Kidney epithelial cell (primary cell): Measurements from ENCODE around the gene HNF1B. TPM values are rescaled to one million over a fixed set of nuclear protein-coding genes. Genes with fewer than 3 reads are reported as not detected.

Experiments
- DNase-seq: peaks from one replicate; pipeline ENCODE4 v3.0.0-alpha.2; 2010; ENCODE audit warnings: low read depth
- H3K27me3 ChIP-seq: 2 replicates; pipeline ENCODE4 v1.6.0; 2011; ENCODE audit warnings: low read length; ENCODE audit not compliant: control insufficient read depth, insufficient read depth
- H3K36me3 ChIP-seq: 2 replicates; pipeline ENCODE4 v1.5.1; 2011; ENCODE audit warnings: low read length; ENCODE audit not compliant: control insufficient read depth, insufficient read depth
- H3K4me3 ChIP-seq: 2 replicates; pipeline ENCODE4 v1.5.1; 2011; ENCODE audit warnings: low read depth, mild to moderate bottlenecking, control low read depth, low read length
- CTCF ChIP-seq: IDR thresholded peaks from 2 replicates; pipeline ENCODE4 v1.5.1; 2011; ENCODE audit warnings: mild to moderate bottlenecking, moderate library complexity, low read length, control low read depth, inconsistent platforms; ENCODE audit not compliant: insufficient read depth, poor library complexity, severe bottlenecking
- total RNA-seq: library from RNA; depleted of rRNA; stranded (reverse); fragments of >200 nt; gene quantifications from 2 replicates; pipeline ENCODE4 v1.2.3, GENCODE V29; 2015

The HNF1B gene
- total RNA-seq, 1 donor from 2014 or later, result 15.1 TPM

DNA sequence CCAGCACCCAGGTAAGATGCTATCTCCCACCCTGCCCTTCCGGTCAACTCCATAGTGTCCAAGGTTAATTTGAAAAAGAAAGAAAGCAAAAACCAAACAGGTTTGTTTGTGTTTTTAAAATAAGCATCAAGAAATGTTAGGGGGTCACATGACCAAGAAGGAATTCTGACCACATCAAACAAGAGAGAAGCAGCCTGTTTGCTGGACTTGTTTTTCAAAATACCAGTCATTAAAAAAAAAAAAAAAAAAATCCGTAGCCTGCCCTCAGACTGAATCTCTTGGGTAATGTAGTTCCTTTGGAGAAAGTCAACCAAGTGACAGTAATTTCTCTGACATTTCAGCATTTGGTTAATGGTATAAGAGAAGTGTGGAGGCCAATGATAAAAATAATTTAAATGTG, 38.4 kb downstream of the HNF1B start:
- no peak for TF ChIP-seq CTCF
- H3K27me3 ChIP-seq, result no peaks in the 10 kb centered on the region
- peaks cover 7% of the 10 kb centered on the region for H3K36me3 ChIP-seq
- DNase-seq, result no peak
- no peak overlapping the region for H3K4me3 ChIP-seq

- H3K4me3 ChIP-seq, result no peak overlapping the region
- H3K27me3 ChIP-seq, result no peaks in the 10 kb centered on the region
- peaks cover 12% of the 10 kb centered on the region for H3K36me3 ChIP-seq
- no peak for TF ChIP-seq CTCF
- no peak for DNase-seq
Measured at GRCh38 chr17:37702598-37702997, 42.3 kb downstream of the HNF1B start.

GRCh38 chr17:37701496-37701898, 43.4 kb downstream of the HNF1B start:
- no peaks in the 10 kb centered on the region for H3K27me3 ChIP-seq
- no peak overlapping the region for H3K4me3 ChIP-seq
- no peak for DNase-seq
- H3K36me3 ChIP-seq, result peaks cover 17% of the 10 kb centered on the region
- TF ChIP-seq CTCF, result peak; percentile 60

DNA sequence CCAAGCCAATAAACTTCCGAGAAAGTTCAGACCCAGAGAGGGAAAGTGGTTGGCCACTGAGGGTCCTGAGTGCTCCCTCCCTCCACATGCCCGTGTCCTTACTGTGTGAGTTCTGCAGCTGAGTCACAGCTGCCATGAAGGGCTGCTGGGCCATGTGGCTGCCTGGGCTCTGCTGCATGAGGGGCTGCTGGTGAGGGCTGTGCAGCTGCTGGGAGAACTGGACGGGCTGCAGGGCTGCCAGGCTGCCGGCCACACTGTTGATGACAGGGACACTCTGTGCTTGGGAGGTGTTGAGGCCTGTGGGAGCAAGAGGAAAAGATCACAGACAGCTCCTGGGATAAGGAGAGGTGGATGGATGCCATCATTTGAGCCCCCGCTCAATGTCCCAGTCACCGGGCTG, 44.0 kb downstream of the HNF1B start:
- no peak for DNase-seq
- peaks cover 17% of the 10 kb centered on the region for H3K36me3 ChIP-seq
- H3K27me3 ChIP-seq, result no peaks in the 10 kb centered on the region
- TF ChIP-seq CTCF, result no peak
- no peak overlapping the region for H3K4me3 ChIP-seq

DNA sequence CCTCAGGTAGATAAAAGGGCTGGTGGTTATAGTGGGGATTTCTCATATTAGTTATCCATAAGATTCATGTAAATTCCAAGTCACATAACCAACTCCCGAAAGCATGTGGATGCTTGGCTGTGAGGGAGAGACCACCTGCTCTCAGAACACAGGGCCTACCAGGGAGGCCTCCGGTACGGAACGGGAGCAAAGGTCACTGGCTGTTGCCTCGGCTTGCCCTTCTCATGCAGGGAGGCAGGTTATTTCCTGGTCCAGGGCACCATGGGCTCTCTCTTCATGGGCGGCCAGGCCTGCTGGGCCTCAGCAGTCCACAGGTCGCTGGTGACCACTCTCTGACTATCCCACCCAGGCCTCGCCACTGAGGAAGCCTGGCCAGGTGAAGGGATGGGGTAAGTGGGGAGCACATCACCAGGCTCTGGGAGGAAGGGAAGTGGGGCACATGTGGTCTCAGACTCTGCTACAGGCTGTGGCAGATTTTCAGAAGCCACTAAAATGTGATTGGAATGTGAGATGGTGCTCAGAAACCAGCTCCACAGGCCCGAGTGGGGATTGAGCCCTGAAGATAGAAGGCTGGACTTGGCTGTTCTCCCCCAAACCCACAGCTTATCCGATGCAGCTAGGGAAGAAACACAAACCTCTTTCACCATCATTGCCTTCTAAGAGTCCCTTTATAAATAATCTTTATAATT, 45.4 kb downstream of the HNF1B start:
- Histone ChIP-seq H3K36me3 (peaks cover 18% of the 10 kb centered on the region), H3K4me3 (no peak overlapping the region), H3K27me3 (no peaks in the 10 kb centered on the region)
- no peak for TF ChIP-seq CTCF
- no peak for DNase-seq

DNA sequence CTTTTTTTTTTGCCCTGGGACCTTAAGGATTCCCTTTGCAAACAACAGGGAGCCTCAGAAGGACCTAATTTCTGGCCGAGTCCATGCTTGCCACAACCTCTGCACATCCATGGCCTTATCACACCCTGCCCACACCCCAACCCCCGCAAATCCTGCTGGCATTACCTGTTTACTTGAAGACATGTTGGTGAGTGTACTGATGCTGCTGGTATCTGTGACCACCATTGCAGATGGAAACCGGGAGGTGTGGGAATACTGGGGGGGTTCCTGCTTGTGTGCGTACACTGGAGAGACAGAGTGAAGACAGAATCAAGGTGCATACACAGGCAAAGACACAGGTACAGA, 46.0 kb downstream of the HNF1B start:
- DNase-seq, result no peak
- no peak for TF ChIP-seq CTCF
- no peaks in the 10 kb centered on the region for H3K27me3 ChIP-seq
- peaks cover 18% of the 10 kb centered on the region for H3K36me3 ChIP-seq
- no peak overlapping the region for H3K4me3 ChIP-seq
